ENCODE data around the gene MASP1.

- TF ChIP-seq EZH2 (IDR thresholded peaks at IDR 0.05; ENCODE audit: low read length), result no peak
- TF ChIP-seq CTCF (optimal IDR thresholded peaks at IDR 0.05 in 1 of 3, IDR thresholded peaks at IDR 0.05 in 1 of 3, conservative IDR thresholded peaks at IDR 0.05 in 1 of 3; ENCODE audit: extremely low read depth in 1 of 3, insufficient read depth in 2 of 3, low read length in 3 of 3), result no peak
These were observed 2.2 kb upstream of the MASP1 start for GRCh38 chr3:187293516-187294430.
